Left forelimb (tissue), 1 donor: ENCODE data around the gene SLC30A3.
"Not testable (repeated sequence)": the region's sequence is repeated elsewhere in the genome, so short reads cannot be mapped to it uniquely, and the experiment has no call there.

Experiments
- DNase-seq: peaks from one replicate; pipeline ENCODE4 v3.0.0-alpha.2; 2018; ENCODE audit warnings: low spot score

Gene SLC30A3, protein sequence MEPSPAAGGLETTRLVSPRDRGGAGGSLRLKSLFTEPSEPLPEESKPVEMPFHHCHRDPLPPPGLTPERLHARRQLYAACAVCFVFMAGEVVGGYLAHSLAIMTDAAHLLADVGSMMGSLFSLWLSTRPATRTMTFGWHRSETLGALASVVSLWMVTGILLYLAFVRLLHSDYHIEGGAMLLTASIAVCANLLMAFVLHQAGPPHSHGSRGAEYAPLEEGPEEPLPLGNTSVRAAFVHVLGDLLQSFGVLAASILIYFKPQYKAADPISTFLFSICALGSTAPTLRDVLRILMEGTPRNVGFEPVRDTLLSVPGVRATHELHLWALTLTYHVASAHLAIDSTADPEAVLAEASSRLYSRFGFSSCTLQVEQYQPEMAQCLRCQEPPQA

DNA sequence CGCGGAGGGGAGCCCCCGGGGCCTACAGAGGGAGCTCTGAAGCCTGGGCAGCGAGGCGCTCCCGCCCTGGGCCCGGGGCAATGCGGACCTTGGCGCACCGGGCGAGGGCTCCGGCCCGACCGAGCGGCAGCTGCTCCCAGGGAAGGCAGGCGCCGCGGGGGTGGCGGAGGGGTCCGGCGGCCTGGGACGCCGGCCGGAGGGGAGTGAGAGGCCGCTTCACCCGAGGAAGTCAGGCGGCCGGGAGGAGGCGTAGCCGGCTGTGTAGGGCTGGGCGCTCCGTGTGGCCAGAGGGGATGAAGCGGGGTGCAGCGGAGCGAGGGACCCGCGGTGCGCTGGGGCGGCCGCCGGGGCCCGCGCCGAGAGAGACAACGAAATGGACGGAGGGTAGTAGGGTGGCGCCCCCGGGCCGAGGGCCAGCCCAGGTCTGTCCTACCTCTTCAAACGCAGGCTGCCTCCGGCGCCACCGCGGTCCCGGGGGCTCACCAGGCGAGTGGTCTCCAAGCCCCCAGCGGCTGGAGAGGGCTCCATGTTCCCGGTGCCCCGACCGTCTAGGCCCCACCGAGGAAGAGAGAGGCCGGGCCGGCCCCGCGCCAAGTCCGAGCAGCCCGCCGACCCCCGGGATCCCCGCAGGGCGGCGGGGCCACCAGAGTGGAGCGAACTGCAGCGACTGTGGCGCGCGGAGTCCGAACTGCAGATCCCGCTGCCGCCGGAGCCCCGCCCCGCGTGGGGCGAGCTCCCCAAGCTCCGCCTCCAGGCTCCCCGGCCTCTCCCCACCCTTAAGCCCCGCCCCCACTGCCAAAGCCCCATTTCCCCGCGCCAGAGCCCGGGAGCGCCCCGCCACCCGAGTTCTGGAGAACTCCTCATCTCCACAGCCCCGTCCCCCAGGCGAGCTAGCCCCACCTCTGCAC lies at the start of gene SLC30A3:
SLC30A3 (minus strand) TSS at position 669 of the 908 bp plus-strand sequence; CDS start at position 528, 141 bp downstream.
- DNase-seq = no peak

DNA sequence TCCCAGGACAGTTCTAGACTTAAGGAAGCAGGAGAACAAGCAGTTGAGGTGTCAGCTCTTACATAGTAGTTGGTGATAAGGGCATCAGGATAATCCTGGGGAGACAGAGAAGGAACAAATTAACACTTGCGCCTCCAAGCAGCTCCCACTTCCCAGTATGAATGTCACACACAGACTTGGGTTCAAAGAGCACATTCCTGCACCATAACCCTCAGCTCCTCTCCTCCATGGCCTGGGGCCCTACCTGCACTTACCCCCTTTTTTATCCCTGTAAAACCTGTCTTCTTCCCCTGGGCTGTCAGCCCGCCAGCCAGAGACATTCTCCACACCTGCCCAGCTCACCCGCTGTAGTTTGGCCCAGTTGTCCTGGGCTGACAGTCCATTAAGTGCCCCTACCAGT lies 49.3 kb upstream of the SLC30A3 start:
- no peak for DNase-seq

DNA sequence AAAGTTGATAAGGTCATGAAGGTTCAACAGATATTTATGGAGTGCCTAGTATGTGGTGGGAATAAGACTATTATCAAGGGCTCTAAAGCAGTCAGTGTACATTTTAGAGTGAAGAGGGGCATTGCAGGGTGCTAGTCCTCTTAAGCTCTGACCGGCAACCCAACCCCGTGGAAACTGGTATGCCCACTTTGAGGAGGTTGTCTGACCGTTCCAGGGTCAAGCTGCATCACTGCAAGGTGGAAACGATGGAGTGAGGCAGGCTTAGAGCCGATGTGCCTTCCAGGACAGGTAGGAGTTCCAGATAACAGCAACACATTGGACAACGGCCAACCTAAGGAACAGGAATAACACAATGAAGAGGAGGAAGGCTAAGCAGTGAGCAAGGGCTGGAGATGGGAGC lies 46.8 kb upstream of the SLC30A3 start:
- DNase-seq = no peak

DNA sequence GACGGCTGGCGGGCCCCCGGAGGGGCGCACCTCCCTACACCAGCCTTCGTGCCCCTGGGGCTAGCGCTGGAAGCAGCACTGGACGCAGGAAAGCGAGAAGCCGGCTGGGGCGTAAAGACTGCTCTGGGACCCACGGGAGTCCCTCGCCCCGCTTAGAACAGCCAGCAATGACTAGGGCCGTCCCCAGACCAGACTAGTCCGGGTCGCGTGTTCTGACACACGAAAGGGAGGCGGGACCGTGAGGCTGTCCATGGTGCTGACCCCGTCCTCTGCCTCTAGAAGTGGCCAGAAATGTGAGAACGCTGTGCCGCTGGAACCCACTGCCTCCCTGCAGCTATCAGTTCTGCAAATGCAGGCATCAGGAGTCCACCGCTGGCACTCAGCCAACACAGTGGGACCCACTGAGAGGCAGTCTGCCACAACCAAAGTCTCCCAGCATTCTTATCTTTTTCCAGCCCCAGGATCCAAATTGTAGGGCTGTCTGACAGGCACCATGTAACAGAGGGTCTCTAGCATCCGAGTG lies 45.6 kb upstream of the SLC30A3 start, which contains the start of gene UCN:
UCN (minus strand) TSS at position 87 of the 523 bp plus-strand sequence. CDS start 550 bp downstream, outside the sequence.
- peak; percentile 72 for DNase-seq

DNA sequence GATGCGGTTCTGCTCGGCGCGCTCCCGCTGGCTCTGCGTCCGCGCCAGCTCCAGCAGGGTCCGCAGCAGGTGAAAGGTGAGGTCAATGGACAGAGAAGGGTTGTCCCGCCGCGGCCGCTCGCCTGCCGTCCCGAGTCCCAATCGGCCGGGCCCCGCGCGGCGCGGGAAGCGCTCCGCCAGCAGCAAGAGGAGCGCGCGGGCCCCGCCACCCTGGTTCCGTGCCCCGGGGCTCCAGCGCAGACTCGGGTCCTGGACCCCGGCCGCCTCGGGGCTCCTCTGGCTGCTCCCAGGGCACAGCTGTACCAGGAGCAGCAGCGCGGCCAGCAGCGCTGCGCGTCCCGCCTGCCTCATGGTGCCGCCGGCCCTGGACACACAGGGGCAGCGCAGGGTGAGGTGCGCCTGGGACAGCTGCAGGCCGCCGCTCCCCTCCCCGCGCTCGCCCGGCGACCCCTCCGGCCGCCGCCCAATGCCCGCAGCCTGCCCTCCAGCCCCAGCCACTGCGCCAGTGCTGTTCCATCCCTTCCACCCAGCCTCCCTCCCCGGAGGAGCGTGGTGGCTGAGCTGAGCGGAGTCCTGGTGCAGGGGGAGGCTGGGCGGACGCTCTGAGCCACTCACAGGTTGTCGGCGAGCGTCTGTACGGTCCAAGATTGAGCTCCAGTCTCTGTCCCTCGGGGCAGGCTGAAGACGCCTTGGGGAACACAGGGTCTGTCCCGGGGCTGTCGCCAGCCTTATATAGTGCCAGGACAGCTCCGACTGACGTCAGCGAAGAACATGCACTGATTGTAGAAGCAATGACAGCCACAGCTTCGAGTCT lies 44.9 kb upstream of the SLC30A3 start:
- DNase-seq = no peak

DNA sequence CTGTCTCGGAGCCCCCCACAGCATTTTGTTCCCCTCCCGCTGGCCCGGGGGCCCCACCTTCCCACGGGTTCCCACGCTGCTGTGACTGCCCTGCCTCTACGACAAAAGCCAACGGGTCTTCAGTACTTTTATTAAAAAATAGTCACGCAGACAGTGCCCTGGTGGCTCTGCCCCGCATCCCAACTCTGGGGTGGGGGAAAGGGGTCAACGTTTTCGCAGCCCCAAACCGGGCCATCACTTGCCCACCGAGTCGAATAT lies 44.4 kb upstream of the SLC30A3 start:
- no peak for DNase-seq

DNA sequence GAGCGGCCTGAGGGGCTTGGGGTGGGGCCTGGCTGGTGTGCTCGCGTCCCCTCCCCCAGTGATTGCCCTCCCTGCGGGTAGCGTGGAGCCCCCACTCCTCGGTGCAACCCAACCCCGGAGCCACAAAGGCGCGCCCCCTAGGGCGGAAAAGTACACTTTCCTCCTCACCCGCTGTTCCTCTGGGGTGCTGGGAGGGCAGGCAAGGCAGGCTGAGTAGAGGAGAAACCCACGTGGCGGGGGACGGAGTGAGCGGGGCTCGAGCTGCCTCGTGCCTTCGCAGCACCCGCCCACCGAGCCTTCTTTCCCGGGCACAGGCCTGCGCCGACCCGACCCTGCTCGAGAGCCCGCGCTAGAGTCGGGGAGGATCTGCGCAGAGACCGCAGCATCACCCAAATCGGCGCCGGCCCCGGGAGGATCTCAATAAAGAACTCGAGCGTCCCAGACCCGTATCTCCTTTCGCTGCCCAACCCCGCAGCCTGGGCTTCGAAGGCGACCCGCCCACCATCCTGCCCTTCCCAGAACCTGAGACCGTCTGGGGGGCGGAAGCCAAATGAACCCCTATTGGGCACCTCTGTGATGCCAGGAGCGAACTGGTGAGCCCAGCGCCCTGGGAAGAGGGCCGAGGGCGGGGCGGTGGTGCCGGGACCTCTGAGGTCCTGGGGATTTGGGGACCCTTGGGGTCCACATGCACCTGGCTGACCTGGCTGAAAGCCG lies 43.9 kb upstream of the SLC30A3 start:
- no peak for DNase-seq

DNA sequence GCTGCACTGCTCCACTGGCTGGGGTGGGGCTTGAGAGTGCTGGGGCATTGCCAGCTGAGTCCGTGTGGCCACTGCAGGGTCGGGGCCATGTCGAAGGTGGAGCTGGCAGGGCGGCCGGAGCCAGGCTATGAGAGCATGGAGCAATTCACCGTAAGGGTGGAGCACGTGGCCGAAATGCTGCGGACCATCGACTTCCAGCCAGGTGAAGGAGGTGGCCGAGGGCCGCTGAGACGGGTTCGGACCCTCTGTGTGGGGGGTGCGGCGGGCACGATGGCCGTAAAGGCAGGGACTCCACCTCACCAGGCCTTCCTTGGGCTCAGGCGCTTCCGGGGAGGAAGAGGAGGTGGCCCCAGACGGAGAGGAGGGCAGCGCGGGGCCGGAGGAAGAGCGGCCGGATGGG lies 43.3 kb upstream of the SLC30A3 start:
- DNase-seq = no peak

DNA sequence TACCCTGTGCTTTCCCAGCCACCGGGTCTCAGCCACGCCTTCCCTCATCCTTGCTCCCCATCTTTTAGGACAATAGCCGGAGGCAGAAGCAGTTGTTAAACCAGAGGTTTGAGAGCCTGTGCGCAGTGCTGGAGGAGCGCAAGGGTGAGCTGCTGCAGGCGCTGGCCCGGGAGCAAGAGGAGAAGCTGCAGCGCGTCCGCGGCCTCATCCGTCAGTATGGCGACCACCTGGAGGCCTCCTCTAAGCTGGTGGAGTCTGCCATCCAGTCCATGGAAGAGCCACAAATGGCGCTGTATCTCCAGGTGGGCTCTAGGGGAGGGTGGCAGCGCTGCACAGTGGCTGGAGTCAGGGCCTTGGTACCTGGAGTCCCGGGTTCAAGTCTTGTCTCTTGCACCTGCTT lies 42.7 kb upstream of the SLC30A3 start:
- no peak for DNase-seq

DNA sequence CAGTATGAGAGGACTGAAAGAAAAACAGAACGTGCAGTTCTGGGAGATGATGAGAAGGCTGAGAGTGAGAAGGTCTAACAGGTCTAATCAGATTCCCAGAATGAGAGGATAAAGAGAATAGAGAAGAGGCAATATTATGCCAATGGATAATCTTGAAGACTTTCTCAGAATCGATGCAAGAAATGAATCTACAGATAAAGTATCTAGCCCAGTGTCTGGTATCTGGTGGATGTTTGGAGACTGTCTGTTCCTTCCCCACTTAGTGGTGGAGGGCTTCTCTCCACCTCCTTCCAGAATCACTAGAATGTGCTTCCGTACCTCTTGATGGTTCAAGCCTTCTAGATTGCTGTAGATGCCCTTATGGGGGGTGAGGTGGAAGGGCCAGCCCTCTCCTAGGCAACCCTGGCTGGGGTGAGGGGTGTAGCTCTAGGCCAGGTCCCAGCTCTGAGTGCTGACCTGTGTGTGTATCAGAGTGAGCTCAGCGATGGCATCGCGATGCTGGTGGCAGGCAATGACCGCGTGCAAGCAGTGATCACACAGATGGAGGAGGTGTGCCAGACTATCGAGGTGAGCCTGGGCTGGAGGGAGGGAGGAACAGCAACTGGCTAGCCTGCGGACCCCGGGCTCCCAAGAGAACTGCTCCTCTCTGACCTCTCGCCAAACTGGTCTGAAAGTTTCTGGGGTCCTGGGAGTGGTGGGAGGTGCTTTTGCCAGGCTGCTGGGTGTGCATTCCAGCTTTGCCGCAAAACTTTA lies 41.8 kb upstream of the SLC30A3 start:
- no peak for DNase-seq

DNA sequence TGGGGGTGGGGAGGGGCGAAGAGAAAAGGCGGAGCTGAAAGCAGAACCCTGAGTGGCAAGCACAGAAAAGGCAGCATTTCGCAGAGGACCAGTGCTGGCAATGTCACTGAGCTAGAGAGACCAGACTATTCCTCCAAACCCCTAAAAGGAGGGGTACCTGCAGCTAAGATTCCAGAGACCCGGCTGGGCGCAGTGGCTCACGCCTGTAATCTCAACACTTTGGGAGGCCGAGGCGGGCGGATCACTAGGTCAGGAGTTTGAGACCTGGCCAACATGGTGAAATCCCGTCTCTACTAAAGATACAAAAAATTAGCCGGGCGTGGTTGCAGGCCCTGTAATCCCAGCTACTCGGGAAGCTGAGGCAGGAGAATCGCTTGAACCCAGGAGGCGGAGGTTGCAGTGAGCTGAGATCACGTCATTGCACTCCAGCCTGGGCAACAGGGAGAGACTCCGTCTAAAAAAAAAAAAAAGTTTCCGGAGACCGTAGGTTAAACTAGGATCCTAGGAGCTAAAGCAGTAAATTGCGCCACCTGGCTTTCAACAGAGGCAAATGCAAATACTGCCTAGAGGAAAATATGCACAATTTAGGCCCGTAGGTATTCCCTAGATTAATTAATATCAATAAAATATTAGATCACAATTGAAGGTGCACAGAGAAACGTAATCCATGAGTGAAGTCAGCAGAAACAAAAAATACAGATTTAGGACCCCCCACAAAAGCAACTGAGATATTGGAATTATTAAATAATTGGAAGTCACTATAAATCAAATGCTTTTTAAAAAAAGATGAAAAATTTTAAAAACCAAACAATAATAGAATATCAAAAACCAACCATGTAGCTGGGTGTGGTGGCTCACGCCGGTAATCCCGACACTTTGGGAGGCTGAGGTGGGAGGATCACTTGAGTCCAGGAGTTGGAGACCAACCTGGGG lies 40.5 kb upstream of the SLC30A3 start:
- DNase-seq = no peak

DNA sequence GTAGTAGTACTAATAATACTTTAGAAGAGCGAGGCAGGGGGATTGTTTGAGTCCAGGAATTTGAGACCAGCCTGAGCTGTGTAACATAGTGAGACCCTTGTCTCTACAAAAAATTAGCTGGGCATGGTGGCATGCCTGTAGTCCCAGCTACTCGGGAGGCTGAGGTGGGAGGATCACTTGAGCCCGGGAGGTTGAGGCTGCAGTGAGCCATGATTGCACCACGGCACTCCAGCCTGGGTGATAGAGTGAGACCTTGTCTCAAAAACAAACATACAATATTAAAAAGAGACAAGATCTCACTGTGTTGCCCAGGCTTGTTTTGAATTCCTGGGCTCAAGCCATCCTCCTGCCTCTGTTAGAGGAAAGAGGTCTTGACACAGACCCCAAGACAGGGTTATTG lies 37.8 kb upstream of the SLC30A3 start:
- not testable (repeated sequence) for DNase-seq

DNA sequence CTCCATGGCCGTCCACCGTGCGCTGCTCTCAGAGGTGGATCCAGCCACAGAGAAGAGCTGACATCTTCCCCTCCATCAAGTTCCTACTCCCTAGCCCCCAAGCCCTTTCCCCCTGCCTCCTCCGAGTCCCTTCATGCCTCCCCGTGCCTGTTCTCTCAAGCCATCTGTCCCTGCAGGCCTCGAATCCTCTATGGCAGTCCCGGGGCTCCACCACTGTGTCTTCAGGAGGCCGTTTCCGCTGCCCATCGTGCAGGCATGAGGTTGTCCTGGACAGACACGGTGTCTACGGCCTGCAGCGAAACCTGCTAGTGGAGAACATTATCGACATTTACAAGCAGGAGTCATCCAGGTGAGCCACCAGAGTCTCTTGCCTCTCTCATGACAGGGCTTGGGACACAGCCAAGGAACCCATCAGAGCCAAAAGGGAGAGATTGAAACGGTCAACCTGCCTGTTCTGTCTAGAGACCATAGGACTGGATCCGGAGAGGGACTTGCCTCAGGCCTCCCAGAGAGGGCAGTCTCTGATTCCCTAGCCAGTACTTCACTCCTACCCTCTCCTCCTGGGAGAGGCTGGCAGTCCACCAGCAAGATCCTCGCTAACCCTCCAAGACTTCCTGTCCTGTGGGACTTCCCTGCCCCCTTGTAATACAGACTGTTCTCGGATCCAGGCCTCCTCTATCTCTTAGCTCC lies 35.7 kb upstream of the SLC30A3 start:
- DNase-seq = no peak

DNA sequence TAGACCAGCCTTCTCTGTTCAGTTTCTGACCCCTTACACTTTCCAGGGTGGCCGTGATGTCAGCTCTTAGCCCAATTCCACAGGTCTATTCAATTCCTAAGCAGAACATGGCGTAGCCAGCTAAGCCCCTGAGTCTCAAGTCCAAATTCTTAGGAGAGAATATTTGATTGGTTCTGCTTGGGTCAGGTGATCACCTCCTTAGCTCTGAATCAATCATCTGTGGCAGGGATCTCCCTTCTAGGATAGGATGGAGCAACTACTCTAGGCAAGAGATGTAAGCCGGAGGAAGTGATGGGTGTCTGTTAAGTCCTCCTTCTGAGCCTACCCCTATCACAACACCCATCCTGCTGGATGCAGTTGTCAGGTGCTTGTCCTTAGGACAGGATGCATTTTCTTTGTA lies 34.3 kb upstream of the SLC30A3 start:
- no peak for DNase-seq

DNA sequence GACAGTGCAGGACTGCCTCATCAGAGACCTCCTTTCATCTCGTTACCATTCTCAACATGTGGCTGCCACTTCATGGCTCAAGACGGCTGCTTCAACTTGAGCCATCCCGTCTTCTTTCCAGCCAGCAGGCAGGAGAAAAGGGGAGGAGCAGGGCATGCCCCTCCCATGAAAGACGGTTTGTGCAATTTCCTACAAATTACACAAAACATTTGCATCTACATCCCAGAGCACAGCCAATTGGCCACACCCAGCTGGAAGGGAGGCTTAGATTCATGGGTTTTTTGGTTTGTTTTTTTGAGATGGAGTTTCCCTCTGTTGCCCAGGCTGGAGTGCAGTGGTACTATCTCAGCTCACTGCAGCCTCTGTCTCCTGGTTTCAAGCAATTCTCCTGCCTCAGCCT lies 33.6 kb upstream of the SLC30A3 start:
- DNase-seq = no peak

DNA sequence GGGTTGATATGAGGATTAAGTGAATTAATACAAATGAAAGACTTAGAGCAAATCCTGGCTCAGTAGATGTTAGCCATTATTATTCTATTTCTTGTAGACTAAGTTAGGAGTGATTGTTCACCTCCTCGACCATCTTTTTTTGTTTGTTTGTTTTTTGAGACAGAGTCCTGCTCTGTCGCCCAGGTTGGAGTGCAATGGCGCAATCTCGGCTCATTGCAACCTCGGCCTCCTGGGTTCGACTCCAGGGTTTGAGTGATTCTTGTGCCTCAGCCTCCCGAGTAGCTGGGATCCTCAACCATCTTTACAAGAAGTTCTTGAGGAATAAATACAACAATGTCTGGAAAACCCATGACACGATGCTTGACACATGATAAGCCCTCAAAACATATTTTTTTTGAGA lies 32.1 kb upstream of the SLC30A3 start:
- DNase-seq = no peak

DNA sequence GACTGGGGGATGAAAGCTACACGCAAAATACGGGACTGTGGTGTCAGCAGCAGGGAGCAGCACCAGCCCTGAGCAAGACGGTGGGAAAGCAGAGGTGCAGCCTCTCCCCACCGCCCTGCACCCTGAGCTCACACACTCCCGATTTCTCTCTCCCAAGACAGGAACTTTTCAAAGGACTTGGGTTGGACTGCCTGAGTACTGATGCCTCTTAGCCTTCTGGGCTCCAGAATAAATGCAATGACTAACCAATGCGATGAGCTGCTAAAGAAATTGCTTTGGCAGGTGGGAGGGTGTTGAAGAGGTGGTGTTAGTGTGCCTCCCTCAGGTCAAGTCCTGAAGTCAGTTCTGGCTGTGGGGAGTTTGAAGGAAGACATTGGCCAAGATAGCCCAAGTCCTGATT lies 29.0 kb upstream of the SLC30A3 start:
- DNase-seq = no peak

DNA sequence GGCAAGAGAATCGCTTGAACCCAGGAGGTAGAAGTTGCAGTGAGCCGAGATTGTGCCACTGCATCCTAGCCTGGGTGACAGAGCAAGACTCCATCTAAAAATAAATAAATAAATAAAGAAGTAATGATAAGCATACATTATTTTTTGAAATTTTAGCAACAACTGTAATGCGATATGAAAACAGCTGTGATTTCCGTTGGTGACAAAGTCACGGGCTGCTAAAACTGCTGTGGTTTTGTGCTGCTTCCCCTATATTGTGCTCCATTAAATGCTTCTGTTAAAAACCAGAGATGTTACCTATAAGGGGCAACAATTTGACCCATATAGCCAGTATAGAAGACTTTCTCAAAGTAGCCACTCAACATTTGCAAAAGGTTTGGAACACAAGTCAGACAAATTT lies 27.7 kb upstream of the SLC30A3 start:
- no peak for DNase-seq

DNA sequence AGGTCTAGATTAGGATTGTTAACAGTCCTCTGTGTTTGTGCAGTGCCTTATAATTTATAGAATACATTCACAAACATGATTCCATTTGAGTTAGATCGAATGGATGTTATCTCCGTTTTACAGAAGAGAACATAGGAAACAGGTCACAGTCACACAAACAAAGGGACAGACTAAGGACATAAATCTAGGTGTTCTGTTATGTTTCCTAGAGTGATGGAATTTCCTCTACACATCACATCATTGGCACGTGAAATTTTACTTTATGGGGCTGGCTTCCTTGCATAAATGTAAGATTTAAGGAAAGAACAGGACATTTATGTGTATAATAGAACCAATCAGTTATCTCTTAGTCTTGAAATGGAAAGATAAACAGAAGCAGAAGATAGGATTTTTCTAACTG lies 25.8 kb upstream of the SLC30A3 start:
- no peak for DNase-seq
